ENCODE measurements around the gene ATP1A1.

Gene ATP1A1

GRCh38 chr1:116414364-116414763, 41.3 kb downstream of the ATP1A1 start:
- TF ChIP-seq EZH2phosphoT487 (IDR thresholded peaks at IDR 0.05; ENCODE audit: low read length) (no peak), CTCF (IDR thresholded peaks at IDR 0.05; ENCODE audit: low read length) (no peak), EZH2 (optimal IDR thresholded peaks at IDR 0.05; ENCODE audit: low read depth, low read length) (no peak)
- Histone ChIP-seq H3K9me2 (replicated peaks; ENCODE audit: insufficient read depth, low read length) (no peaks in the 10 kb centered on the region), H3K9me3 (replicated peaks; ENCODE audit: insufficient read depth, low read length) (no peaks in the 10 kb centered on the region), H3K36me3 (replicated peaks; ENCODE audit: insufficient read depth, low read length) (no peaks in the 10 kb centered on the region), H3K4me2 (ENCODE audit: low read depth, low read length) (no peak overlapping the region), H4K20me1 (ENCODE audit: insufficient read depth, low read length) (no peaks in the 10 kb centered on the region), H3K79me2 (ENCODE audit: low read length) (no peaks in the 10 kb centered on the region), H3K4me1 (ENCODE audit: low read length) (0 out of 2 replicates have a peak, but pooled peaks cover 5% of the 10 kb centered on the region), H3F3A (ENCODE audit: insufficient read depth, low read length) (no peaks in the 10 kb centered on the region), H3K9ac (ENCODE audit: low read length) (no peak overlapping the region), H3K27ac (ENCODE audit: low read length) (no peak overlapping the region), H3K27me3 (replicated peaks; ENCODE audit: insufficient read depth, low read length) (no peaks in the 10 kb centered on the region), H3K4me3 (ENCODE audit: low read length) (no peak overlapping the region), H2AFZ (ENCODE audit: low read length) (no peak overlapping the region)
- DNase-seq = no peak

- no peak overlapping the region for H3K4me2 ChIP-seq (ENCODE audit: low read depth, low read length)
- H3K9me3 ChIP-seq (replicated peaks; ENCODE audit: insufficient read depth, low read length) = no peaks in the 10 kb centered on the region
- no peaks in the 10 kb centered on the region for H3K27me3 ChIP-seq (replicated peaks; ENCODE audit: insufficient read depth, low read length)
- no peak overlapping the region for H3K27ac ChIP-seq (ENCODE audit: low read length)
- no peaks in the 10 kb centered on the region for H4K20me1 ChIP-seq (ENCODE audit: insufficient read depth, low read length)
- no peaks in the 10 kb centered on the region for H3K36me3 ChIP-seq (replicated peaks; ENCODE audit: insufficient read depth, low read length)
- no peak for TF ChIP-seq EZH2phosphoT487 (IDR thresholded peaks at IDR 0.05; ENCODE audit: low read length)
- TF ChIP-seq EZH2 (optimal IDR thresholded peaks at IDR 0.05; ENCODE audit: low read depth, low read length) = no peak
- no peak for TF ChIP-seq CTCF (IDR thresholded peaks at IDR 0.05; ENCODE audit: low read length)
- H3K9me2 ChIP-seq (replicated peaks; ENCODE audit: insufficient read depth, low read length) = no peaks in the 10 kb centered on the region
- 0 out of 2 replicates have a peak, but pooled peaks cover 5% of the 10 kb centered on the region for H3K4me1 ChIP-seq (ENCODE audit: low read length)
- H2AFZ ChIP-seq (ENCODE audit: low read length) = no peak overlapping the region
- H3F3A ChIP-seq (ENCODE audit: insufficient read depth, low read length) = no peaks in the 10 kb centered on the region
- DNase-seq = no peak
- no peak overlapping the region for H3K9ac ChIP-seq (ENCODE audit: low read length)
- H3K4me3 ChIP-seq (ENCODE audit: low read length) = no peak overlapping the region
- H3K79me2 ChIP-seq (ENCODE audit: low read length) = no peaks in the 10 kb centered on the region
Measured at GRCh38 chr1:116415200-116415698, 42.2 kb downstream of the ATP1A1 start.

- Histone ChIP-seq H3K9me3 (replicated peaks; ENCODE audit: insufficient read depth, low read length) (no peaks in the 10 kb centered on the region), H3K9me2 (replicated peaks; ENCODE audit: insufficient read depth, low read length) (no peaks in the 10 kb centered on the region), H3K9ac (ENCODE audit: low read length) (no peak overlapping the region), H4K20me1 (ENCODE audit: insufficient read depth, low read length) (no peaks in the 10 kb centered on the region), H3K27ac (ENCODE audit: low read length) (no peak overlapping the region), H3K27me3 (replicated peaks; ENCODE audit: insufficient read depth, low read length) (no peaks in the 10 kb centered on the region), H3F3A (ENCODE audit: insufficient read depth, low read length) (no peaks in the 10 kb centered on the region), H3K4me3 (ENCODE audit: low read length) (no peak overlapping the region), H3K36me3 (replicated peaks; ENCODE audit: insufficient read depth, low read length) (no peaks in the 10 kb centered on the region), H3K4me1 (ENCODE audit: low read length) (0 out of 2 replicates have a peak, but pooled peaks cover 5% of the 10 kb centered on the region), H2AFZ (ENCODE audit: low read length) (no peak overlapping the region), H3K4me2 (ENCODE audit: low read depth, low read length) (no peak overlapping the region), H3K79me2 (ENCODE audit: low read length) (no peaks in the 10 kb centered on the region)
- TF ChIP-seq EZH2phosphoT487 (IDR thresholded peaks at IDR 0.05; ENCODE audit: low read length) = no peak
- TF ChIP-seq EZH2 (optimal IDR thresholded peaks at IDR 0.05; ENCODE audit: low read depth, low read length) = no peak
- TF ChIP-seq CTCF (IDR thresholded peaks at IDR 0.05; ENCODE audit: low read length) = no peak
- DNase-seq = no peak
Measured at GRCh38 chr1:116415699-116416533, 42.9 kb downstream of the ATP1A1 start.

Data from MM.1S (cell line).